Liver (tissue), 9 donors: ENCODE measurements around the gene LKAAEAR1. TPM values are rescaled to one million over a fixed set of nuclear protein-coding genes. Genes with fewer than 3 reads are reported as not detected.
"Not testable (repeated sequence)": the region's sequence is repeated elsewhere in the genome, so short reads cannot be mapped to it uniquely, and the experiment has no call there.

Source experiments
- DNase-seq: peaks from one replicate; pipeline ENCODE4 v3.0.0-alpha.2; 2017; ENCODE audit warnings: low spot score
- H3K27ac ChIP-seq, 2 donors: one replicate each; pipeline ENCODE4 v1.7.0; 2013; ENCODE audit warnings: inconsistent platforms in 2 of 2, low read length in 2 of 2, control low read depth in 1 of 2, low read depth in 1 of 2, mild to moderate bottlenecking in 1 of 2
- H3K27me3 ChIP-seq, 4 donors: one replicate each; pipeline versions ENCODE4 v1.6.1 to v1.7.0; 2013; ENCODE audit warnings: low read length in 3 of 4, inconsistent platforms in 1 of 4, mild to moderate bottlenecking in 1 of 4, moderate library complexity in 1 of 4; ENCODE audit not compliant: control insufficient read depth in 4 of 4, insufficient read depth in 4 of 4
- H3K36me3 ChIP-seq, 4 donors: one replicate each; pipeline versions ENCODE4 v1.6.1 to v1.7.0; 2013; ENCODE audit warnings: low read length in 3 of 4, mild to moderate bottlenecking in 3 of 4, low read depth in 1 of 4, moderate library complexity in 1 of 4; ENCODE audit not compliant: control insufficient read depth in 4 of 4, insufficient read depth in 3 of 4
- H3K4me1 ChIP-seq, 4 donors: one replicate each; pipeline versions ENCODE4 v1.6.1 to v1.7.0; 2013; ENCODE audit warnings: low read length in 3 of 4, mild to moderate bottlenecking in 3 of 4, moderate library complexity in 1 of 4; ENCODE audit not compliant: control insufficient read depth in 4 of 4, insufficient read depth in 4 of 4
- H3K4me3 ChIP-seq, 3 donors: one replicate each; pipeline versions ENCODE4 v1.6.1 to v1.7.0; 2013; ENCODE audit warnings: low read length in 3 of 3, control low read depth in 1 of 3, low read depth in 1 of 3, mild to moderate bottlenecking in 1 of 3
- H3K9ac ChIP-seq, 2 donors: one replicate each; pipeline ENCODE4 v1.7.0; 2013; ENCODE audit warnings: low read length in 2 of 2, mild to moderate bottlenecking in 2 of 2, moderate library complexity in 2 of 2, control low read depth in 1 of 2, low read depth in 1 of 2
- H3K9me3 ChIP-seq, 4 donors: one replicate each; pipeline versions ENCODE4 v1.6.1 to v1.7.0; 2013; ENCODE audit warnings: low read length in 3 of 4; ENCODE audit not compliant: control insufficient read depth in 4 of 4
- ATF3 ChIP-seq: IDR thresholded peaks from 2 replicates; pipeline ENCODE4 v1.6.1; 2016; ENCODE audit warnings: antibody characterized with exemption
- CTCF ChIP-seq: fragments of 150-350 bp; IDR thresholded peaks from 2 replicates; pipeline ENCODE4 v1.5.1; 2017; ENCODE audit warnings: improper control_type of control experiment, low read depth, low read length; ENCODE audit not compliant: missing input control
- EGR1 ChIP-seq, 2 donors: IDR thresholded peaks; 2 replicates each; pipeline ENCODE4 v1.6.1; 2016 to 2018; ENCODE audit warnings: antibody characterized with exemption in 2 of 2, low read depth in 2 of 2
- FOXA1 ChIP-seq: IDR thresholded peaks from 2 replicates; pipeline ENCODE4 v1.6.1; 2016; ENCODE audit warnings: antibody characterized with exemption
- FOXA2 ChIP-seq: IDR thresholded peaks from 2 replicates; pipeline ENCODE4 v1.6.1; 2016; ENCODE audit warnings: antibody characterized with exemption
- HNF4A ChIP-seq, 2 donors: conservative IDR thresholded peaks; 2 replicates each; pipeline ENCODE4 v1.6.1; 2016; ENCODE audit warnings: antibody characterized with exemption in 2 of 2, mild to moderate bottlenecking in 2 of 2
- HNF4G ChIP-seq: IDR thresholded peaks from 2 replicates; pipeline ENCODE4 v1.6.1; 2016; ENCODE audit warnings: antibody characterized with exemption
- JUND ChIP-seq, 2 donors: IDR thresholded peaks; 2 replicates each; pipeline ENCODE4 v1.6.1; 2016; ENCODE audit warnings: antibody characterized with exemption in 2 of 2
- MAX ChIP-seq: IDR thresholded peaks from 2 replicates; pipeline ENCODE4 v1.6.1; 2016; ENCODE audit warnings: antibody characterized with exemption
- NR2F2 ChIP-seq: IDR thresholded peaks from 2 replicates; pipeline ENCODE4 v1.6.1; 2016; ENCODE audit warnings: antibody characterized with exemption
- RAD21 ChIP-seq, 2 donors: IDR thresholded peaks; 2 replicates each; pipeline ENCODE4 v1.6.1; 2016; ENCODE audit warnings: antibody characterized with exemption in 2 of 2, mild to moderate bottlenecking in 2 of 2
- RXRA ChIP-seq, 2 donors: IDR thresholded peaks; 2 replicates each; pipeline ENCODE4 v1.6.1; 2017 to 2018; ENCODE audit warnings: antibody characterized with exemption in 2 of 2, mild to moderate bottlenecking in 1 of 2
- SP1 ChIP-seq: IDR thresholded peaks from 2 replicates; pipeline ENCODE4 v1.6.1; 2018; ENCODE audit warnings: antibody characterized with exemption, mild to moderate bottlenecking
- TAF1 ChIP-seq: conservative IDR thresholded peaks from 2 replicates; pipeline ENCODE4 v1.6.1; 2016; ENCODE audit warnings: antibody characterized with exemption, mild to moderate bottlenecking
- YY1 ChIP-seq: IDR thresholded peaks from 2 replicates; pipeline ENCODE4 v1.6.1; 2016; ENCODE audit warnings: antibody characterized with exemption, mild to moderate bottlenecking
- ZBTB33 ChIP-seq: IDR thresholded peaks from 2 replicates; pipeline ENCODE4 v1.6.1; 2016; ENCODE audit warnings: antibody characterized with exemption
- WGBS: extraction: QIAGEN DNeasy Blood & Tissue Kit; methylation state at CpG from one replicate; pipeline ENCODE4 v1.1.7; 2013; 5-methylcytosine and 5-hydroxymethylcytosine counted together
- polyA plus RNA-seq, 2 donors: library from polyadenylated mRNA; stranded (reverse) in 1 of 2; unstranded in 1 of 2; fragments of 200-250 nt in 1 of 2; fragments of >200 nt in 1 of 2; fragmentation: Nextera tagmentation in 1 of 2; extraction: Ambion mirVana in 1 of 2; gene quantifications; one replicate each; pipeline versions ENCODE4 v1.2.1 to v1.2.3, GENCODE V29; 2013 to 2015
- total RNA-seq, 2 donors: library from RNA; depleted of rRNA; stranded (reverse); fragments of >200 nt; gene quantifications; one replicate each; pipeline ENCODE4 v1.2.3, GENCODE V29; 2014
- donor health status: healthy.
- donor health status: healthy.
- donor health status: healthy.
- donor health status: healthy.
- donor health status: healthy.

LKAAEAR1 gene
- total and polyA plus RNA-seq, 4 donors: 0.08 TPM; not detected in 3

GRCh38 chr20:64091340-64091739 is 7.1 kb upstream of the LKAAEAR1 start (continued):
- no peak for TF ChIP-seq TAF1
- no peak for TF ChIP-seq NR2F2
- TF ChIP-seq RXRA (IDR thresholded peaks at IDR 0.05): no peak

GRCh38 chr20:64090165-64090564 is 6.0 kb upstream of the LKAAEAR1 start:
- Histone ChIP-seq H3K36me3 (no peaks in the 10 kb centered on the region), H3K27ac (no peak overlapping the region), H3K9me3 (no peaks in the 10 kb centered on the region), H3K4me3 (no peak overlapping the region), H3K9ac (no peak overlapping the region), H3K4me1 (no peaks in the 10 kb centered on the region), H3K27me3 (peaks cover 0 to 1% (median 0%) of the 10 kb centered on the region in 4 donors)
- TF ChIP-seq FOXA2 (no peak), EGR1 (IDR thresholded peaks at IDR 0.05; ENCODE audit: low read depth in 2 of 2) (no peak), FOXA1 (no peak), HNF4G (no peak), RAD21 (IDR thresholded peaks at IDR 0.05) (no peak), TAF1 (no peak), SP1 (no peak), YY1 (no peak), JUND (IDR thresholded peaks at IDR 0.05) (no peak), RXRA (IDR thresholded peaks at IDR 0.05) (no peak)
- DNase-seq: no peak
- WGBS: 63% methylated on average over 10 of the region's 10 CpGs

GRCh38 chr20:64088586-64088985 is 4.4 kb upstream of the LKAAEAR1 start:
- H3K27me3 ChIP-seq: not testable (repeated sequence)

GRCh38 chr20:64087226-64087825 is 3.1 kb upstream of the LKAAEAR1 start:
- H3K27me3 ChIP-seq, DNase-seq, H3K4me3 ChIP-seq, H3K36me3 ChIP-seq, H3K9me3 ChIP-seq, H3K9ac ChIP-seq, H3K27ac ChIP-seq: not testable (repeated sequence)
- 98% methylated on average over 6 of the region's 36 CpGs for WGBS
- H3K4me1 ChIP-seq: peaks cover 6 to 13% (median 10%) of the 10 kb centered on the region in 4 donors

More at GRCh38 chr20:64088586-64088985, 4.4 kb upstream of the LKAAEAR1 start:
- H3K4me1 ChIP-seq, DNase-seq, H3K36me3 ChIP-seq, H3K27ac ChIP-seq, H3K9me3 ChIP-seq, H3K9ac ChIP-seq, H3K4me3 ChIP-seq: not testable (repeated sequence)

- Histone ChIP-seq H3K27me3 (peaks cover 0 to 6% (median 0%) of the 10 kb centered on the region in 4 donors), H3K4me1 (peaks cover 6 to 16% (median 10%) of the 10 kb centered on the region in 4 donors), H3K9me3 (no peaks in the 10 kb centered on the region), H3K36me3 (no peaks in the 10 kb centered on the region), H3K4me3 (no peak overlapping the region), H3K9ac (no peak overlapping the region), H3K27ac (no peak overlapping the region)
- 94% methylated on average over 8 of the region's 11 CpGs for WGBS
- no peak for DNase-seq
- TF ChIP-seq ATF3 (no peak), EGR1 (IDR thresholded peaks at IDR 0.05; ENCODE audit: low read depth in 2 of 2) (no peak), FOXA1 (no peak), CTCF (no peak), SP1 (no peak), NR2F2 (no peak), JUND (IDR thresholded peaks at IDR 0.05) (no peak), FOXA2 (no peak), YY1 (no peak), HNF4G (no peak), MAX (no peak), TAF1 (no peak), ZBTB33 (no peak), HNF4A (conservative IDR thresholded peaks at IDR 0.05) (no peak), RXRA (IDR thresholded peaks at IDR 0.05) (no peak)
These were observed 2.6 kb upstream of the LKAAEAR1 start for GRCh38 chr20:64086801-64087200.
